Muscle of arm (tissue), 12 donors: ENCODE data around the gene PLD5. TPM values are rescaled to one million over a fixed set of nuclear protein-coding genes. Genes with fewer than 3 reads are reported as not detected.
"Not testable (repeated sequence)": the region's sequence is repeated elsewhere in the genome, so short reads cannot be mapped to it uniquely, and the experiment has no call there.

Experiments used
- DNase-seq: peaks from one replicate; pipeline ENCODE4 v3.0.0-alpha.2; 2013
- polyA plus RNA-seq, 12 donors: library from polyadenylated mRNA; unstranded; fragments of 120-200 nt; gene quantifications; one replicate each; pipeline ENCODE4 v1.2.1, GENCODE V29; 2013; ENCODE audit not compliant: insufficient read length in 12 of 12

The PLD5 gene
- polyA plus RNA-seq, 12 donors: 1.0 to 3.2 (median 1.5) TPM; not detected in 2

- no peak for DNase-seq
Measured at GRCh38 chr1:242212401-242212800, 312.1 kb downstream of the PLD5 start.

- DNase-seq: no peak
Measured at GRCh38 chr1:242211254-242212022, 313.1 kb downstream of the PLD5 start.

GRCh38 chr1:242210316-242210715 lies 314.2 kb downstream of the PLD5 start:
- DNase-seq: not testable (repeated sequence)

GRCh38 chr1:242209063-242209462 lies 315.4 kb downstream of the PLD5 start:
- no peak for DNase-seq

- no peak for DNase-seq
Measured at GRCh38 chr1:242208021-242208420, 316.5 kb downstream of the PLD5 start.

- no peak for DNase-seq
Measured at GRCh38 chr1:242206994-242207393, 317.5 kb downstream of the PLD5 start.

- no peak for DNase-seq
Measured at GRCh38 chr1:242205622-242206489, 318.6 kb downstream of the PLD5 start.

- no peak for DNase-seq
Measured at GRCh38 chr1:242203262-242203661, 321.2 kb downstream of the PLD5 start.

- no peak for DNase-seq
Measured at GRCh38 chr1:242201090-242201489, 323.4 kb downstream of the PLD5 start.

GRCh38 chr1:242199776-242200458 lies 324.6 kb downstream of the PLD5 start:
- no peak for DNase-seq

- DNase-seq: no peak
Measured at GRCh38 chr1:242197907-242198820, 326.3 kb downstream of the PLD5 start.

GRCh38 chr1:242196914-242197313 lies 327.6 kb downstream of the PLD5 start:
- DNase-seq: no peak

- no peak for DNase-seq
Measured at GRCh38 chr1:242196101-242196500, 328.4 kb downstream of the PLD5 start.

- no peak for DNase-seq
Measured at GRCh38 chr1:242189591-242189990, 334.9 kb downstream of the PLD5 start.

- DNase-seq: no peak
Measured at GRCh38 chr1:242187816-242188215, 336.7 kb downstream of the PLD5 start.

GRCh38 chr1:242187171-242187570 lies 337.3 kb downstream of the PLD5 start:
- DNase-seq: no peak

GRCh38 chr1:242185731-242186130 lies 338.8 kb downstream of the PLD5 start:
- DNase-seq: no peak

GRCh38 chr1:242184955-242185354 lies 339.5 kb downstream of the PLD5 start:
- DNase-seq: no peak

- DNase-seq: not testable (repeated sequence)
Measured at GRCh38 chr1:242179767-242180166, 344.7 kb downstream of the PLD5 start.

GRCh38 chr1:242178924-242179708 lies 345.4 kb downstream of the PLD5 start:
- no peak for DNase-seq
